HG02610 (cell line): ENCODE measurements around the gene CRTC1.

Experiments
- ATAC-seq: cut with Tn5 transposase; IDR thresholded peaks from one replicate; pipeline ENCODE4 v1.9.1; 2021; ENCODE audit warnings: mild to moderate bottlenecking, moderate library complexity; ENCODE audit not compliant: unreplicated experiment

CRTC1 gene

GRCh38 chr19:18651733-18652132 is 31.7 kb upstream of the CRTC1 start:
- no peak for ATAC-seq

DNA sequence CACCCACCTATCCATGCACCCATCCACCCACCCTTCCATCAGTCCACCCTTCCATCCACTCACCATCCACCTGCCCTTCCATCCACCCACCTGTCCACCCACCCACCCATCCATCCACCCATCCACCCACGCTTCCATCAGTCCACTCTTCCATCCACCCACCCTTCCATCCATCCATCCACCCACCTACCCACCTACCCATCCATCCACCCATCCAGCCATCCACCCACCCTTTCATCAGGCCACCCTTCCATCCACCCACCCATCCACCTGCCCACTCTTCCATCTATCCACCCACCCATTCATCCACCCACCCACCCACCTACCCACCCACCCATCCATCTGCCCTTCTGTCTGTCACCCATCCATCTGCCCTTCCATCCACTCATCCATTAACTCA is 29.6 kb upstream of the CRTC1 start:
- no peak for ATAC-seq

DNA sequence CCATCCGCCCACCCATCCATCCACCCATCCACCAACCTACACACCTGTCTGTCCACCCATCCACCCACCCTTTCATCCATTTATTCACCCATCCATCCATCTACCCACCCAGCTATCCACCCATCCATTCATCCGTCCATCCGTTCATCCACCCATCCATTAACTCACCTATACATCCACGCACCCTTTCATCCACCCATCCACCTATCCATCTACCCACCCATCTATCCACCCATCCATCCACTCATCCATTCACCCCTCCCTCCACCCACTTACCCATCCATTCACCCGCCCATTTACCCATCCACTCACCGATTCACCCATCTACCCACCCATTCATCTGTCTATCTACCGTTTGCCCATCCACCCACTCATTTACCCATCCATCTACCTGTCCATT is 29.0 kb upstream of the CRTC1 start:
- ATAC-seq: no peak

- ATAC-seq: no peak
These were observed 28.2 kb upstream of the CRTC1 start for GRCh38 chr19:18655173-18655844.

DNA sequence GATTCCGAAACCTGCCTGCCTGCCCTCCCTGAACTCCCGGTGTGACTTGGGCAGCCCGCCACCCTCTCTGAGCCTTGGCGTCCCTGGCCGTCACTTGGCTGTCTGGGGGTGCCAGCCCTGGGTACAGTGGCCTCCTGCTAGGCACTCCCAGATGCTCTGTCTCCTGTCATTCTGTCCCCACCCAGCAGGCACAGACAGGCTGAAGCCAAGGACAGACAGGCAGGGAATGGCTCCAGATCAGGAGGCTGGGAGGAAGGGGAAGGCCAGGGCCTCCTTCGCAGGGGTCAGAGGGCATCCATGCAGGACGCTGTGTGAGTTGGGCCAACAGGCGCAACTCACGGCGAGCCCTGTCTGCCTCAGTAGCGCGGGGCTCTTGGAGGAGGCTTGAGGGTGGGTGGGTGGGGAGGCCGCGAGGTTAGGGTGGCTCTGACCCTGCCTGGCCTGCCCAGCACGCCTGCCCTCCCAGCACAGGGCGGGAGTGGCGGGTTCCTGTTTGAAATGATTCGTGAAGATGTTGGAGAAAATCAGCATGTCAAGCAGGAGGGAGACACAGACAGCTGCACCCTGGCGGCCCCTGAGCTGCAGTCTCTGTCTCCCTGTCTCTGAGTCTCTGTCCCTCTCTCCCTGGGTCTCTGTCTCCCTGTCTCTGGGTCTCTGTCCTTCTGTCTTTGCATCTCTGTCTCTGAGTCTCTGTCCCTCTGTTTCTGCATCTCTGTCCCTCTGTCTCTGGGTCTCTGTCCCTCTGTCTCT is 27.0 kb upstream of the CRTC1 start:
- ATAC-seq: no peak

GRCh38 chr19:18657590-18658365 is 25.7 kb upstream of the CRTC1 start:
- no peak for ATAC-seq

DNA sequence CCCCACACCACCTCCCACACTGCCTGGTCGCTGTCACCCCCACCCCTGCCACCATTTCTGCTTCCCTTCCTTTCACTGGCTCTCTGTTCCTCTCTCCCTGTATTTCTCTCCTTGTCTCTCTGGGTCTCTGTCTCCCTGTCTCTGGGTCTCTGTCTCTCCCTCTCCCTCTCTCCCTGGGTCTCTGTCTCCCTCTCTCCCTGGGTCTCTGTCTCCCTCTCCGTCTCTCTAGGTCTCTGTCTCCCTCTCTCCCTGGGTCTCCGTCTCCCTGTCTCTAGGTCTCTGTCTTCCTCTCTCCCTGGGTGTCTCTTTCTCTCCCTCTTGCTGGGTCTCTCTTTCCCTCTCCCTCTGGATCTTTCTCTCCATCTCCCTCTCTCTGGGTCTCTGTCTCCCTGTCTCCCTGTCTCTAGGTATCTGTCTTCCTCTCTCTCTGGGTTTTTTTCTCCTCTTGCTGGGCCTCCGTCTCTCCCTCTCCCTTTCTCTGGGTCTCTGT is 25.1 kb upstream of the CRTC1 start:
- no peak for ATAC-seq

GRCh38 chr19:18659281-18660050 is 24.0 kb upstream of the CRTC1 start:
- ATAC-seq: no peak

- ATAC-seq: no peak
These were observed 23.2 kb upstream of the CRTC1 start for GRCh38 chr19:18660051-18660910.

DNA sequence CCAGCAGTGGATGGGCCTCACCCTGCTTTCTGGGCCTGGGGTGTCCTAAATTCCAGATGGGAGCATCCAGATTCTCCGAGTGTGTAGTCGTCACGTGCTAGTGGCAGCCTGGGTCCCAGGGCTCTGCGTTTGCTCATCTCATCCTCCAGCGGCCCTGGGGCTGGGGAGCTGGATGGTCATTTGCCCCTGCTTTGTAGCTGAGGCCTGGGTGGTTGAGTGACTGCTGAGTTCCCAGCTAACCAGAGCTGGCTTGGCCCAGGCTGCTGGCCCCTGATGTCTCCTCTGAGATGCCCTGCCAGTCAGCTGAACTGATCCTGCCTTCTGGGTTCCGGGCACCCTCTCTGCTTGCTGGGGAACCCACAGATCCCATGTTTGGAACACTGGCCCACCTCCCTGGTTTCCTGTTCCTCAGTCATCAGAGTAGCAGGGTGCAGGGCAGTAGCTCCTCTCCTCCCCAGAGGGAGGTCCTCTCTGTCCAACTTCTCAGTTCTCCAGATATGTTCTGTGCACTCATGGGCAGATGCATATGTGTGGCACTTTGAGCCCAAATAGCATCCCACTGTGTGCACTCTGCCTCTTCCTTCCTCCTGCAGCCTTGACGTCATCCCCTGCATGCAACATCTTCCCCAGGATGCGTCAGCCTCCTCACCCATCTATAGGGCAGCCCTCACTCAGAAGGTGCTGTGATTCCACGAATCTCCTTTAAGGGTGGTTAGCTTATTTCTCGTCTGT is 22.4 kb upstream of the CRTC1 start:
- ATAC-seq: no peak

DNA sequence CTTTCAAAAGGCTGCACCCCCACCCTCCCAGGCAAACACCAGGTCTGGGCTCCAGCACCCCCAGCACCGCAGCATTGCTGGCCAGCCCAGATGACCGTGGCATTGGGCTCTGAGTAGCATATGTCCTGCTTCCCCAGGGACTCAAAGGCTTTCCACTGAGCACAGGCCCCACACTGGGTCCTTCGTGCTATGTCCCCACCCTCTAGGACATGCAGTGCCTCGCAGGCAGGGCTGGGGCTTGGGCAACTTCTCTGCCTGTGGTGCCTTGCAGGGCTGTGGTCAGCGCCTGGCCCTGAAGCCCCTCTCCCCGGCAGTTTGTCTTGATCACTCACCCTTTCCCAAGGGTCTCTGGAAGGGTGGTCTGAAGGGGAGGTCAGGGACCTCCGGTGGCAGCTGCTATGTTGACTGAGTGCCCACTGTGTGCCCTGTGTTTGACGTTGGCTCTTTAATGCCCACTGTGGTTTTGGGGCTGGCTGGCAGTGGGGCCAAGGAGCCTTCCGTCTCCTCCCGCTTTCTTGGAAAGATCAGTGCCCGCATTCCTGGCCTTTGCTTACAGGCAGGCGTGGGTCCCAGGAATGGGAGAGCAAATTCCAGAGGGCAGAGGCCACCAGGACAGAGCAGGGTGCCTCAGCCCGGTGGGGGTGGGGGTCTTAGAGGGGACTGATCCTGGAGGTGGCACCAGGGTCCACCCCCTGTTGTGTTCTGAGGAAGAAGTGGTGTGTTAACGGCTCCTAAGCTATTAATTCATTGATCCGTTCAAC is 20.3 kb upstream of the CRTC1 start:
- no peak for ATAC-seq

GRCh38 chr19:18663940-18664530 is 19.4 kb upstream of the CRTC1 start:
- ATAC-seq: no peak

DNA sequence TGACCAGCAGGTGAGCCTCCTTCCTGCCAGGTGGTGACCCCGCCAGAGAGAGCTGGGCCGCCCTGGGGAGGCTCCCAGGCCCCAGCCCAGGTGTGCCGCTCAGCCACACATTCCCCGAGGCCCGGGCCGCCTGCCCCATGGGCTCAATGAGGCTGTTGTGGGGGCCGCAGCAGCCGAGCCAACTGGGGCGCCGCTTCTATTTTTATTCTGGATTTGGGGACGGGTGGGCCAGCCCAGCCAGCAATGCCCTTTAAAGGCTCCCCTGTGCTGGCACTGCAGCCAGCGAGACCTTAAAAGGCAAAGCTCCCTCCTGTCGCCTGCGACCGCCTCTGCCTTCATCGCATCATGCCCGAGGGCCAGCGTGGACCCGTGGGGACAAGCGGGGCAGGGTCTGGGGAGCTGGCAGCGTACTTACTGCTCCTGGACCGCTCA is 17.7 kb upstream of the CRTC1 start:
- no peak for ATAC-seq

DNA sequence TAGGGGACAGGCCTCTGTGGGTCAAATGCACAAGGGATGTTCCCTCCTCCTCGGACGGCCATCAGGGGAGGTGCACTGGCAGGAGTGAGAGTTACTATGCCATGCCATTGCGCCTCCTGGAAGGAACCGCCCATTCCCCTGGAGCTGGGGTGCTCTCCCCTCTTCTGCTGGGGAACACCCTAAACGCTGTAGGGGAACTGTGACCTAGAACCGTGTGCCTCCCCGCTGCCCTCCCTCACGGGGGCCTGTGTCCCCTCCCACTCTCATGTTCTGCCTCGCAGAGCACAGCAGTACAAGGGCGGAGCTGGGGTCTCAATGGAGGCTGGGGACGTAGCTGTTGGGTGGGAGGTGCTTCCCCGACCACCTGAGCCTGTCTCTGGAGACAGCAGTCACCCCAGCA is 17.2 kb upstream of the CRTC1 start:
- ATAC-seq: no peak

DNA sequence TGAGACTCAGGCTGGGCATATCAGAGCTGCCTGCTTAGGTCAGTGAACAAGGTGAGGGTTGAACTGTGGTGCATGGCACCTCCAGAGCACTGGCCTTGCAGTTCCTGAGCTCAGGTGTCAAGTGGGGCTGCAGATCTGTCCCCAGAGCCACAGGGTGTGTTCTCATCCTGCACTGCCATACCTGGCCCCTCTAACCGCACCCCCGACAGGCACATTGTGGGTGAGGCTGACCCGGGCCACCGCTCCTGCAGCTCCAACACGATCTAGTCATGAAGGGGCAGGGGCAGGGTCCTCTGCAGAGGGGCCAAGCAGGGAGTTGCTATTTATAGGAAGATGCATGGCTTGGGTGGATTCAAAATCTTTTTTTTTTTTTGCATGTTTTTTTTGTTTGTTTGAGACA is 16.7 kb upstream of the CRTC1 start:
- no peak for ATAC-seq

- ATAC-seq: no peak
These were observed 15.8 kb upstream of the CRTC1 start for GRCh38 chr19:18667531-18668251.

DNA sequence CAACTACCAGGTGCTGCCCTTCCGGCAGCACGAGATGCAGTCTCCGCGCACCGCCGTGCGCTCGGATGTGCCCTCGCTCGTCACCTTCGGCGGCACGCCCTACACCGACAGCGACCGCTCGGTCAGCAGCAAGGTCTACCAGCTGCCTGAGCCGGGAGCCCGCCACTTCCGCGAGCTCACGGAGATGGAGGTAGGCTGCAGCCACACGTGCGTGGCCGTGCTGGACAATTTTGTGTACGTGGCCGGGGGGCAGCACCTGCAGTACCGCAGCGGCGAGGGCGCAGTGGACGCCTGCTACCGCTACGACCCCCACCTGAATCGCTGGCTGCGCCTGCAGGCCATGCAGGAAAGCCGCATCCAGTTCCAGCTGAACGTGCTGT is 15.2 kb upstream of the CRTC1 start:
- ATAC-seq: no peak
